PC-9 (cell line): ENCODE results near the gene KLHL26. TPM values are rescaled to one million over a fixed set of nuclear protein-coding genes. Genes with fewer than 3 reads are reported as not detected.

Experiments
- BruUV-seq: library from RNA; stranded (reverse); fragments of 400-500 nt; replicated peaks from 2 replicates; lab custom pipeline; 2021; lab: Mats Ljungman, UMichigan
- CTCF ChIA-PET: fragments of 300-600 bp; sonication (Branson Sonifier 250); formaldehyde crosslinking; loops from one replicate; lab custom pipeline; 2022; ENCODE audit warnings: antibody characterized with exemption; lab: Charles Lee
- POLR2A ChIA-PET: fragments of 300-600 bp; sonication (Branson Sonifier 250); formaldehyde crosslinking; loops from one replicate; lab custom pipeline; 2022; ENCODE audit warnings: antibody characterized with exemption; ENCODE audit not compliant: unreplicated experiment; lab: Charles Lee
- DNase-seq, 2 experiments: peaks; one replicate each; pipeline versions ENCODE4 v3.0.0 to v3.0.0-alpha.2; 2015 to 2022; ENCODE audit warnings: mixed read lengths in 1 of 2
- H2AFZ ChIP-seq: fragments of 200-600 bp; sonication (generic); 2 replicates; pipeline ENCODE4 v1.8.1; 2017; ENCODE audit warnings: antibody characterized with exemption
- H3F3A ChIP-seq: fragments of 200-600 bp; sonication (generic); 2 replicates; pipeline ENCODE4 v1.8.1; 2017; ENCODE audit warnings: antibody characterized with exemption, mild to moderate bottlenecking, low read depth; ENCODE audit not compliant: insufficient read depth
- H3K27ac ChIP-seq: fragments of 200-600 bp; sonication (generic); 2 replicates; pipeline ENCODE4 v1.6.1; 2016; ENCODE audit warnings: mixed run types
- H3K27me3 ChIP-seq: fragments of 200-600 bp; sonication (generic); 2 replicates; pipeline ENCODE4 v1.6.1; 2016; ENCODE audit warnings: low read depth, mixed run types; ENCODE audit not compliant: insufficient read depth
- H3K36me3 ChIP-seq: fragments of 200-600 bp; sonication (generic); 2 replicates; pipeline ENCODE4 v1.6.1; 2016; ENCODE audit warnings: low read depth, mixed run types
- H3K4me1 ChIP-seq: fragments of 200-600 bp; sonication (generic); replicated peaks from 2 replicates; pipeline ENCODE4 v1.6.1; 2016; ENCODE audit warnings: mixed run types; ENCODE audit not compliant: insufficient read depth
- H3K4me2 ChIP-seq: fragments of 200-600 bp; sonication (generic); 2 replicates; pipeline ENCODE4 v1.6.1; 2017; ENCODE audit warnings: mixed run types
- H3K4me3 ChIP-seq: fragments of 200-600 bp; sonication (generic); 2 replicates; pipeline ENCODE4 v1.6.1; 2016; ENCODE audit warnings: mixed run types
- H3K79me2 ChIP-seq: fragments of 200-600 bp; sonication (generic); 2 replicates; pipeline ENCODE4 v1.6.1; 2017; ENCODE audit warnings: low read depth, mixed run types
- H3K9me2 ChIP-seq: fragments of 200-600 bp; sonication (generic); 2 replicates; pipeline ENCODE4 v1.8.1; 2017; ENCODE audit warnings: mild to moderate bottlenecking; ENCODE audit not compliant: insufficient read depth
- H3K9me3 ChIP-seq: fragments of 200-600 bp; sonication (generic); 2 replicates; pipeline ENCODE4 v1.8.1; 2016; ENCODE audit warnings: low read depth; ENCODE audit not compliant: insufficient read depth
- H4K20me1 ChIP-seq: fragments of 200-600 bp; sonication (generic); 2 replicates; pipeline ENCODE4 v1.8.1; 2017; ENCODE audit not compliant: insufficient read depth
- EZH2 ChIP-seq: fragments of 200-600 bp; sonication (generic); IDR thresholded peaks from 2 replicates; pipeline ENCODE4 v1.8.0; 2017; ENCODE audit warnings: antibody characterized with exemption, low read depth
- intact Hi-C: fragments of 100-400 bp; cut with micrococcal nuclease; formaldehyde crosslinking; loops from one replicate; pipeline ENCODE4 v1.10.0; 2022; ENCODE audit not compliant: unreplicated experiment
- total RNA-seq: library from RNA; stranded (reverse); gene quantifications from 2 replicates; pipeline ENCODE4 v1.2.3, GENCODE V29; 2021
- TF ChIP-seq, protein P1 (sequence below): fragments of 200-600 bp; sonication (generic); conservative IDR thresholded peaks from 2 replicates; pipeline ENCODE4 v1.6.1; 2017; ENCODE audit warnings: mixed run types, antibody characterized with exemption, mild to moderate bottlenecking, moderate library complexity

Gene KLHL26
- total RNA-seq, 1 experiment from 2014 or later, result 11.8 TPM

DNA sequence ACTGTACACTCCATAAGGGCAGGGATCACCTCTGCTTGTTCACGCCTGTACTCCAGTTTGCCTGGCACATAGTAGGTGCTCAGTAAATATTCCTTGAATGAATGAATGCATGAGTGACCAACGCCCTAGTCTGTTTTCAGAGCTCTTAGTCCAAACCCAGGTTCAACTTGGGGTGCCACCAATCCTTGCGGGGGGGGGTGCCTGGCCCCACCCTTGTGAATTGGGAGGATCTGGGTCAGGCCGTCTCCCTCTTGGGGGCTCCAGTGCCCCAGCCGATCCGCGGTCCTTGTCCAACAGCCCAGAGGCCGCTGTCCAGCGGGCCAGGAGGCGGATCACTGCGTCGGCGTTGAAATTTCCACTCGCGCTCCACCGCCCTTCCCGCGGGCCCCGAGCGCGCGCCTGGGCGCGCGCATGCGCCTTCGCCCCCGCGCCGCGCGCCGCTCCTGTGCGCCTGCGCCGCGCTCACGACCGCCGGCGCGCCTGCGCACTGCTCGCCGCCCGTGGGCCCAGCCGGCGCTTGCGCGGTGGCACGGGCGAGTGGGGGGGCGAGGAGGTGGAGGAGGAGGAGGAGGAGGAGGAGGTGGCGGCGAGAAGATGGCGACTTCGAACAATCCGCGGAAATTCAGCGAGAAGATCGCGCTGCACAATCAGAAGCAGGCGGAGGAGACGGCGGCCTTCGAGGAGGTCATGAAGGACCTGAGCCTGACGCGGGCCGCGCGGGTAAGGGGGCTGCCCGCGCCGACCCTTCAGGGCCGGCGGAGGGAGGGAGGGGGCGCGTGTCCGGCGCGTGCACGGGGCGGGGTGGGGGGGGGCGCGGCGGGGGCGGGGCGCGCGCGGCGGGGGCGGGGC lies 46.5 kb downstream of the KLHL26 start, which contains the start of gene CRTC1:
TSS of gene CRTC1 (plus strand) at position 572 of the 849 bp plus-strand sequence. CDS start at position 595, 23 bp downstream.
- DNase-seq, result peak; percentile 65 to 94
- Histone ChIP-seq H3K27me3 (no peaks in the 10 kb centered on the region), H3K9me3 (no peaks in the 10 kb centered on the region), H3K4me1 (peaks cover 31% of the 10 kb centered on the region), H2AFZ (peak within 1 kb of the TSS; percentile 86), H3F3A (peaks cover 25% of the 10 kb centered on the region; the same call in 1 of the 2 replicates), H3K36me3 (no peaks in the 10 kb centered on the region), H4K20me1 (peaks cover 30% of the 10 kb centered on the region), H3K4me3 (peak within 1 kb of the TSS; percentile 80), H3K27ac (0 out of 2 replicates have a peak within 1 kb of the TSS, but pooled peaks have one; percentile 6), H3K9me2 (no peaks in the 10 kb centered on the region), H3K4me2 (peak within 1 kb of the TSS; percentile 80), H3K79me2 (peaks cover 43% of the 10 kb centered on the region)
- no TSS peak for BruUV-seq
- no peak for TF ChIP-seq EZH2
- TF ChIP-seq, protein P1, sequence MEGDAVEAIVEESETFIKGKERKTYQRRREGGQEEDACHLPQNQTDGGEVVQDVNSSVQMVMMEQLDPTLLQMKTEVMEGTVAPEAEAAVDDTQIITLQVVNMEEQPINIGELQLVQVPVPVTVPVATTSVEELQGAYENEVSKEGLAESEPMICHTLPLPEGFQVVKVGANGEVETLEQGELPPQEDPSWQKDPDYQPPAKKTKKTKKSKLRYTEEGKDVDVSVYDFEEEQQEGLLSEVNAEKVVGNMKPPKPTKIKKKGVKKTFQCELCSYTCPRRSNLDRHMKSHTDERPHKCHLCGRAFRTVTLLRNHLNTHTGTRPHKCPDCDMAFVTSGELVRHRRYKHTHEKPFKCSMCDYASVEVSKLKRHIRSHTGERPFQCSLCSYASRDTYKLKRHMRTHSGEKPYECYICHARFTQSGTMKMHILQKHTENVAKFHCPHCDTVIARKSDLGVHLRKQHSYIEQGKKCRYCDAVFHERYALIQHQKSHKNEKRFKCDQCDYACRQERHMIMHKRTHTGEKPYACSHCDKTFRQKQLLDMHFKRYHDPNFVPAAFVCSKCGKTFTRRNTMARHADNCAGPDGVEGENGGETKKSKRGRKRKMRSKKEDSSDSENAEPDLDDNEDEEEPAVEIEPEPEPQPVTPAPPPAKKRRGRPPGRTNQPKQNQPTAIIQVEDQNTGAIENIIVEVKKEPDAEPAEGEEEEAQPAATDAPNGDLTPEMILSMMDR, result no peak
- POLR2A ChIA-PET, result interaction anchor here (0.5 to 0.6 kb wide), 2 partner anchors 9 to 112 kb away, joined by 3 read pairs; no protein-coding TSS in a partner anchor
- intact Hi-C loops, result no loop called here
- CTCF ChIA-PET, result no interaction called here

DNA sequence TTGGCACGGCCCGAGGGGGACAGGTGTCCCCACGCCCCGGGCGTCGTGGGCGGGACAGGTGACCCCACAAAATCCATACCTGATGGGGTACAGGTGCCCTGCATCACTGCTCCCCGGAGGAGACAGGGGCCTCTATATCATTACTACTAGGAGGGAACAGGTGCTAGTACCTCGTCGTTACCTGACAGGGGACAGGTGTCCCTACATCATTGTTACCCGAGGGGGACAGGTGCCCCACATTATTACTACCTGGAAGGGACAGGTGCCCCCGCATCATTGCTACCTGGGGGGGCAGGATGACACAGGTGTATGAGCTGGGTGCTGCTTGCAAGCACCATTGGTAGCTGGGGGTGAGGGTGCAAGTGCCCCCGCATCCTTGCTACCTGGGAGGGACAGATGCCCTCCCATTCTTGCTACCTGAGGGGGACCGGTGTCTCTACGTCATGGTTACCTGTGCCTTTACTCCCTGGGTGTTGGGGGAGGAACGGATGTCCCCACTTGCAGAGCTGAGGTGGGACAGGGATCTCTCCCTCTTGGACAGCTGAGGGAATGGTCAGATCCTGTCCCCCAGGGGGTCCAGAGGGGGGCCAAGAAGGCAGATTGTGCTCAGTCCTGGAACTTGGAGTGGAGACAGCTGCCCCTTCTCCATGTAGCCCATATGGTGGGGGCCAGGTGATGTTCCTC lies 47.3 kb downstream of the KLHL26 start:
- Histone ChIP-seq H3F3A (peaks cover 22% of the 10 kb centered on the region; the same call in 1 of the 2 replicates), H3K4me2 (peak overlapping the region; percentile 80), H3K36me3 (no peaks in the 10 kb centered on the region), H3K4me1 (peaks cover 23% of the 10 kb centered on the region), H3K79me2 (peaks cover 49% of the 10 kb centered on the region), H3K4me3 (peak overlapping the region; percentile 80), H3K27ac (no peak overlapping the region), H2AFZ (no peak overlapping the region), H4K20me1 (peaks cover 37% of the 10 kb centered on the region), H3K9me3 (no peaks in the 10 kb centered on the region), H3K9me2 (no peaks in the 10 kb centered on the region), H3K27me3 (no peaks in the 10 kb centered on the region)
- no peak for TF ChIP-seq EZH2
- TF ChIP-seq, protein P1, result no peak
- ChIA-PET POLR2A (no interaction called here), CTCF (interaction anchor here (0.5 kb wide), 1 partner anchor 10 kb away, joined by 4 read pairs; no protein-coding TSS in a partner anchor)
- BruUV-seq, result no TSS peak
- peak in 1 of 2 experiments; percentile 21 for DNase-seq
- intact Hi-C loops, result no loop called here

- peak overlapping the region; percentile 80 for H3K4me2 ChIP-seq
- no peak overlapping the region for H2AFZ ChIP-seq
- H3K4me1 ChIP-seq, result peaks cover 22% of the 10 kb centered on the region
- intact Hi-C loops, result no loop called here
- peaks cover 19% of the 10 kb centered on the region; the same call in 1 of the 2 replicates for H3F3A ChIP-seq
- H3K9me2 ChIP-seq, result no peaks in the 10 kb centered on the region
- no peaks in the 10 kb centered on the region for H3K36me3 ChIP-seq
- H3K9me3 ChIP-seq, result no peaks in the 10 kb centered on the region
- DNase-seq, result no peak
- POLR2A ChIA-PET, result no interaction called here
- peaks cover 49% of the 10 kb centered on the region for H3K79me2 ChIP-seq
- BruUV-seq, result no TSS peak
- peaks cover 38% of the 10 kb centered on the region for H4K20me1 ChIP-seq
- H3K27ac ChIP-seq, result no peak overlapping the region
- no peaks in the 10 kb centered on the region for H3K27me3 ChIP-seq
- H3K4me3 ChIP-seq, result peak overlapping the region; percentile 80
- CTCF ChIA-PET, result no interaction called here
- TF ChIP-seq, protein P1, result no peak
- TF ChIP-seq EZH2, result no peak
Measured at GRCh38 chr19:18684642-18684993, 47.8 kb downstream of the KLHL26 start.
